ENCODE results near the gene DYNC1LI1.

GRCh38 chr3:32556332-32556731 lies 14.3 kb downstream of the DYNC1LI1 start:
- no peak for TF ChIP-seq POLR2A (IDR thresholded peaks at IDR 0.05)
- TF ChIP-seq, protein P1, sequence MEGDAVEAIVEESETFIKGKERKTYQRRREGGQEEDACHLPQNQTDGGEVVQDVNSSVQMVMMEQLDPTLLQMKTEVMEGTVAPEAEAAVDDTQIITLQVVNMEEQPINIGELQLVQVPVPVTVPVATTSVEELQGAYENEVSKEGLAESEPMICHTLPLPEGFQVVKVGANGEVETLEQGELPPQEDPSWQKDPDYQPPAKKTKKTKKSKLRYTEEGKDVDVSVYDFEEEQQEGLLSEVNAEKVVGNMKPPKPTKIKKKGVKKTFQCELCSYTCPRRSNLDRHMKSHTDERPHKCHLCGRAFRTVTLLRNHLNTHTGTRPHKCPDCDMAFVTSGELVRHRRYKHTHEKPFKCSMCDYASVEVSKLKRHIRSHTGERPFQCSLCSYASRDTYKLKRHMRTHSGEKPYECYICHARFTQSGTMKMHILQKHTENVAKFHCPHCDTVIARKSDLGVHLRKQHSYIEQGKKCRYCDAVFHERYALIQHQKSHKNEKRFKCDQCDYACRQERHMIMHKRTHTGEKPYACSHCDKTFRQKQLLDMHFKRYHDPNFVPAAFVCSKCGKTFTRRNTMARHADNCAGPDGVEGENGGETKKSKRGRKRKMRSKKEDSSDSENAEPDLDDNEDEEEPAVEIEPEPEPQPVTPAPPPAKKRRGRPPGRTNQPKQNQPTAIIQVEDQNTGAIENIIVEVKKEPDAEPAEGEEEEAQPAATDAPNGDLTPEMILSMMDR (IDR thresholded peaks at IDR 0.05), result no peak

Measured in Peyer's patch (tissue), 4 donors.